Measurements from ENCODE around the gene PRSS21. TPM values are rescaled to one million over a fixed set of nuclear protein-coding genes. Genes with fewer than 3 reads are reported as not detected.

PRSS21 gene
- total RNA-seq, 1 experiment from 2014 or later, result not detected

GRCh38 chr16:2792940-2793339, 24.1 kb upstream of the PRSS21 start:
- H3K36me3 Mint-ChIP-seq (ENCODE audit: insufficient read depth, unreplicated experiment), result peaks cover 8% of the 10 kb centered on the region
- H3K27ac Mint-ChIP-seq (ENCODE audit: unreplicated experiment), result peak overlapping the region; percentile 99
- DNase-seq, result no peak
- no peak for TF ChIP-seq CTCF (IDR thresholded peaks at IDR 0.05; ENCODE audit: unreplicated experiment)
- CTCF ChIA-PET, result no interaction called here
- intact Hi-C loops (cut with micrococcal nuclease; ENCODE audit: unreplicated experiment), result no loop called here
- BruUV-seq (replicated peaks), result no TSS peak
- H3K4me3 Mint-ChIP-seq (ENCODE audit: low read depth, unreplicated experiment), result no peak overlapping the region
- no peaks in the 10 kb centered on the region for H3K27me3 Mint-ChIP-seq (ENCODE audit: unreplicated experiment)
- H3K9me3 Mint-ChIP-seq (ENCODE audit: low read depth, unreplicated experiment), result no peaks in the 10 kb centered on the region
- peaks cover 38% of the 10 kb centered on the region for H3K4me1 Mint-ChIP-seq (ENCODE audit: low read depth, unreplicated experiment)

- TSS peak; percentile 96 for BruUV-seq (replicated peaks)
- Mint-ChIP-seq H3K27ac (ENCODE audit: unreplicated experiment) (peak overlapping the region; percentile 99), H3K36me3 (ENCODE audit: insufficient read depth, unreplicated experiment) (peaks cover 14% of the 10 kb centered on the region), H3K4me3 (ENCODE audit: low read depth, unreplicated experiment) (peak overlapping the region; percentile 16), H3K27me3 (ENCODE audit: unreplicated experiment) (no peaks in the 10 kb centered on the region), H3K9me3 (ENCODE audit: low read depth, unreplicated experiment) (no peaks in the 10 kb centered on the region), H3K4me1 (ENCODE audit: low read depth, unreplicated experiment) (peaks cover 50% of the 10 kb centered on the region)
- CTCF ChIA-PET, result interaction anchor here (1.2 kb wide), 1 partner anchor 43 kb away, joined by 3 read pairs; no protein-coding TSS in a partner anchor
- TF ChIP-seq CTCF (IDR thresholded peaks at IDR 0.05; ENCODE audit: unreplicated experiment), result no peak
- intact Hi-C loops (cut with micrococcal nuclease; ENCODE audit: unreplicated experiment), result loop anchor here (2.0 kb wide), 1 partner anchor 63 kb away; the partner anchor contains the start of gene PRSS22
- DNase-seq, result peak; percentile 72
Measured at GRCh38 chr16:2795395-2796143, 21.5 kb upstream of the PRSS21 start.

- CTCF ChIA-PET, result interaction anchor here (0.6 to 1.0 kb wide), 2 partner anchors 8 to 36 kb away, joined by 3 read pairs; no protein-coding TSS in a partner anchor
- peaks cover 14% of the 10 kb centered on the region for H3K36me3 Mint-ChIP-seq (ENCODE audit: insufficient read depth, unreplicated experiment)
- BruUV-seq (replicated peaks), result no TSS peak
- peaks cover 5% of the 10 kb centered on the region for H3K9me3 Mint-ChIP-seq (ENCODE audit: low read depth, unreplicated experiment)
- H3K4me1 Mint-ChIP-seq (ENCODE audit: low read depth, unreplicated experiment), result peaks cover 40% of the 10 kb centered on the region
- H3K27me3 Mint-ChIP-seq (ENCODE audit: unreplicated experiment), result no peaks in the 10 kb centered on the region
- TF ChIP-seq CTCF (IDR thresholded peaks at IDR 0.05; ENCODE audit: unreplicated experiment), result no peak
- intact Hi-C loops (cut with micrococcal nuclease; ENCODE audit: unreplicated experiment), result no loop called here
- DNase-seq, result no peak
- H3K4me3 Mint-ChIP-seq (ENCODE audit: low read depth, unreplicated experiment), result no peak overlapping the region
- no peak overlapping the region for H3K27ac Mint-ChIP-seq (ENCODE audit: unreplicated experiment)
Measured at GRCh38 chr16:2798723-2799204, 18.3 kb upstream of the PRSS21 start.

- no peak for TF ChIP-seq CTCF (IDR thresholded peaks at IDR 0.05; ENCODE audit: unreplicated experiment)
- H3K27ac Mint-ChIP-seq (ENCODE audit: unreplicated experiment), result peak overlapping the region; percentile 81
Measured at GRCh38 chr16:2799205-2799858, 17.7 kb upstream of the PRSS21 start.

More at GRCh38 chr16:2799205-2799858, 17.7 kb upstream of the PRSS21 start:
- H3K4me1 Mint-ChIP-seq (ENCODE audit: low read depth, unreplicated experiment), result peaks cover 34% of the 10 kb centered on the region
- CTCF ChIA-PET, result interaction anchor here (1.0 kb wide), 1 partner anchor 8 kb away, joined by 3 read pairs; no protein-coding TSS in a partner anchor
- no peak overlapping the region for H3K4me3 Mint-ChIP-seq (ENCODE audit: low read depth, unreplicated experiment)
- intact Hi-C loops (cut with micrococcal nuclease; ENCODE audit: unreplicated experiment), result no loop called here
- peaks cover 7% of the 10 kb centered on the region for H3K9me3 Mint-ChIP-seq (ENCODE audit: low read depth, unreplicated experiment)
- no peaks in the 10 kb centered on the region for H3K27me3 Mint-ChIP-seq (ENCODE audit: unreplicated experiment)
- peaks cover 11% of the 10 kb centered on the region for H3K36me3 Mint-ChIP-seq (ENCODE audit: insufficient read depth, unreplicated experiment)
- no TSS peak for BruUV-seq (replicated peaks)
- DNase-seq, result no peak

All from Calu3 (cell line).